A549 (cell line): ENCODE data around the gene ELF5. TPM values are rescaled to one million over a fixed set of nuclear protein-coding genes. Genes with fewer than 3 reads are reported as not detected.

Experiments used
- ATAC-seq, 2 experiments: fragments of 200-7000 bp in 1 of 2; fragments of >200 bp in 1 of 2; cut with Nextera tagmentation in 1 of 2; cut with Tn5 transposase in 1 of 2; 3 replicates each; pipeline versions ENCODE4 v1.8.0 to v1.9.1; 2018 to 2020; ENCODE audit warnings: mild to moderate bottlenecking in 1 of 2, moderate library complexity in 1 of 2
- CTCF ChIA-PET: fragments of 300-600 bp; sonication (Branson Sonifier 250); formaldehyde crosslinking; extraction: SDS; loops from one replicate; lab custom pipeline; 2021; ENCODE audit warnings: antibody characterized with exemption, inconsistent platforms; lab: Yijun Ruan, JAX
- POLR2A ChIA-PET: fragments of 350-600 bp; formaldehyde crosslinking; extraction: SDS; loops from one replicate; lab custom pipeline; 2021; ENCODE audit warnings: antibody characterized with exemption, inconsistent platforms; lab: Yijun Ruan, JAX
- DNase-seq, 2 experiments: peaks; one replicate each; pipeline versions ENCODE4 v3.0.0 to v3.0.0-alpha.2; 2011 to 2016; ENCODE audit warnings: low read depth in 1 of 2, low spot score in 1 of 2
- FAIRE-seq: peaks from 2 replicates; lab custom pipeline; 2011; peaks lifted over from hg19 to GRCh38; lab: Jason Lieb, UNC
- H3K27ac ChIP-seq, 2 experiments: fragments of >200 bp; sonication (Bioruptor Twin); formaldehyde crosslinking; 3 replicates each; pipeline ENCODE4 v1.5.1; 2016 to 2017
- H3K4me1 ChIP-seq: fragments of >200 bp; sonication (Bioruptor Twin); formaldehyde crosslinking; 3 replicates; pipeline ENCODE4 v1.6.1; 2016
- H3K4me2 ChIP-seq: fragments of >200 bp; sonication (Bioruptor Twin); formaldehyde crosslinking; 3 replicates; pipeline ENCODE4 v1.6.1; 2016
- H3K4me3 ChIP-seq: fragments of >200 bp; sonication (Bioruptor Twin); formaldehyde crosslinking; 3 replicates; pipeline ENCODE4 v1.5.1; 2016
- H3K9me3 ChIP-seq: fragments of >200 bp; sonication (Bioruptor Twin); formaldehyde crosslinking; 3 replicates; pipeline ENCODE4 v1.6.1; 2016
- ATOH8 ChIP-seq: fragments of 250-450 bp; sonication (Bioruptor Pico); IDR thresholded peaks from 2 replicates; pipeline ENCODE4 v1.5.0; 2020; ENCODE audit warnings: low read depth, mild to moderate bottlenecking, moderate library complexity
- BHLHE40 ChIP-seq: IDR thresholded peaks from 2 replicates; pipeline ENCODE4 v1.6.1; 2012; ENCODE audit warnings: low read depth, low read length, inconsistent platforms
- CHD2 ChIP-seq: fragments of 150-350 bp; IDR thresholded peaks from 2 replicates; pipeline ENCODE4 v1.6.1; 2014; ENCODE audit warnings: low read length; ENCODE audit not compliant: partially characterized antibody
- CHD4 ChIP-seq: fragments of 200-600 bp; sonication (generic); IDR thresholded peaks from 2 replicates; pipeline ENCODE4 v1.6.1; 2016; ENCODE audit warnings: antibody characterized with exemption, mild to moderate bottlenecking, borderline replicate concordance
- E2F6 ChIP-seq: IDR thresholded peaks from 2 replicates; pipeline ENCODE4 v1.6.1; 2012; ENCODE audit warnings: low read depth, borderline replicate concordance
- EHMT2 ChIP-seq: fragments of 200-600 bp; sonication (generic); IDR thresholded peaks from 2 replicates; pipeline ENCODE4 v1.6.1; 2016; ENCODE audit warnings: antibody characterized with exemption, low read depth, mild to moderate bottlenecking, moderate library complexity
- FOSB ChIP-seq: fragments of 250-450 bp; sonication (Bioruptor Pico); IDR thresholded peaks from 2 replicates; pipeline ENCODE4 v1.5.0; 2020; ENCODE audit warnings: mild to moderate bottlenecking, moderate library complexity
- FOXS1 ChIP-seq: fragments of 250-450 bp; sonication (Bioruptor Pico); IDR thresholded peaks from 2 replicates; pipeline ENCODE4 v1.5.0; 2020; ENCODE audit warnings: mild to moderate bottlenecking, moderate library complexity
- HDAC2 ChIP-seq: fragments of 200-600 bp; sonication (generic); IDR thresholded peaks from 2 replicates; pipeline ENCODE4 v1.6.1; 2016
- MAZ ChIP-seq: fragments of 150-350 bp; IDR thresholded peaks from 2 replicates; pipeline ENCODE4 v1.6.1; 2014; ENCODE audit warnings: antibody characterized with exemption, low read depth, low read length, borderline replicate concordance
- NFE2L2 ChIP-seq: fragments of 150-350 bp; conservative IDR thresholded peaks from 2 replicates; pipeline ENCODE4 v1.6.1; 2014; ENCODE audit warnings: low read length
- PHF8 ChIP-seq: fragments of 200-600 bp; sonication (generic); IDR thresholded peaks from 2 replicates; pipeline ENCODE4 v1.6.1; 2016; ENCODE audit warnings: low read depth, mild to moderate bottlenecking, antibody characterized with exemption, moderate library complexity, borderline replicate concordance
- RAD21 ChIP-seq, 2 experiments: fragments of >200 bp in 1 of 2; sonication (Bioruptor Twin) in 1 of 2; formaldehyde crosslinking in 1 of 2; IDR thresholded peaks in 1 of 2; conservative IDR thresholded peaks in 1 of 2; 2 replicates in 1 of 2; 3 replicates in 1 of 2; pipeline ENCODE4 v1.6.1; 2012 to 2018; ENCODE audit warnings: inconsistent platforms in 1 of 2
- RARB ChIP-seq: fragments of 250-450 bp; sonication (Bioruptor Pico); IDR thresholded peaks from 2 replicates; pipeline ENCODE4 v1.8.0; 2021; ENCODE audit warnings: mild to moderate bottlenecking, moderate library complexity
- RCOR1 ChIP-seq: fragments of 150-350 bp; IDR thresholded peaks from 2 replicates; pipeline ENCODE4 v1.6.1; 2014; ENCODE audit warnings: antibody characterized with exemption, low read length, low read depth
- RFX5 ChIP-seq: fragments of 450-650 bp; IDR thresholded peaks from 2 replicates; pipeline ENCODE4 v1.7.1; 2014; ENCODE audit warnings: antibody characterized with exemption, mild to moderate bottlenecking, moderate library complexity
- RNF2 ChIP-seq: fragments of 200-600 bp; sonication (generic); IDR thresholded peaks from 2 replicates; pipeline ENCODE4 v1.6.1; 2016; ENCODE audit warnings: low read depth, mild to moderate bottlenecking, antibody characterized with exemption, moderate library complexity, borderline replicate concordance
- SMC3 ChIP-seq: fragments of >200 bp; sonication (Bioruptor Twin); formaldehyde crosslinking; IDR thresholded peaks from 3 replicates; pipeline ENCODE4 v1.6.1; 2018; ENCODE audit warnings: inconsistent platforms
- SREBF2 ChIP-seq: fragments of 450-650 bp; IDR thresholded peaks from 2 replicates; pipeline ENCODE4 v1.6.1; 2014; ENCODE audit warnings: mild to moderate bottlenecking, moderate library complexity
- ZFP36 ChIP-seq: fragments of 450-650 bp; IDR thresholded peaks from 2 replicates; pipeline ENCODE4 v1.6.1; 2014; ENCODE audit warnings: borderline replicate concordance; ENCODE audit not compliant: partially characterized antibody
- WGBS: methylation state at CpG from one replicate; pipeline ENCODE4 v1.1.6; 2017; ENCODE audit errors: missing lambda C conversion rate; 5-methylcytosine and 5-hydroxymethylcytosine counted together
- polyA plus RNA-seq, 4 experiments: library from polyadenylated mRNA; depleted of rRNA in 3 of 4; stranded (reverse); fragments of >200 nt; fragmentation: RNase III in 1 of 4; extraction: RNeasy Plus Mini Kit Qiagen cat#74134 plus additional on column Dnase treatment in 1 of 4; gene quantifications; 2 replicates in 3 of 4; 3 replicates in 1 of 4; pipeline ENCODE4 v1.2.3, GENCODE V29; 2011 to 2017
- TF ChIP-seq, protein P1 (sequence below): fragments of >200 bp; sonication (Bioruptor Twin); formaldehyde crosslinking; IDR thresholded peaks from 3 replicates; pipeline ENCODE4 v1.6.1; 2016

The ELF5 gene
- polyA plus RNA-seq, 2 of the 4 experiments (the other 2 are of a cell fraction) = 0.04 TPM; not detected in 1

DNA sequence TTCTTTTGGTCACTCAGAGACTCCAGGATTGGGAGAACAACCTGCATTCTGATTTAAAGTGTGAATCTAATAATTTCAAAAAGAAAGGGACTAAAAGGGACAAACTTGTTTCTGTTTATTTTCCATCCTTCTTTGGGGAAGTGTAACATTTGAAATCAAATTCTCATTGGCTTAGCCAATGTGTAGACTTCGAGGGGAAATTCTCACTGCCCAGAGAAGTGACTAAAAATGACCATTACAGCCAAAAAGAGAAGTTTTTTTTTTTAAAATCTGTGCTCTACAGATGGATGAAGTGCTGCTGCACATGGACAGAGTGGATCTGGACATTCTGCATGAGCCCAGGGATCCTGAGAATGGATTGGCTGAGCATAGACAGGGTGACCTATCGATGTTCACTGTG is 49.4 kb upstream of the ELF5 start (continued):
- TF ChIP-seq ATOH8 (CRISPR knock-in tag) = no peak
- TF ChIP-seq PHF8 = no peak
- TF ChIP-seq FOXS1 (CRISPR knock-in tag) = no peak

GRCh38 chr11:34560511-34560910 is 46.9 kb upstream of the ELF5 start:
- H3K4me1 ChIP-seq = peaks cover 11% of the 10 kb centered on the region
- ChIA-PET POLR2A (no interaction called here), CTCF (interaction anchor here (1.0 to 1.6 kb wide), 6 partner anchors 11 to 338 kb away, joined by 3 to 5 read pairs (median 3); partner anchors contain the start of gene ELF5)
- FAIRE-seq (no peak), ATAC-seq (no peak), DNase-seq (no peak)
- H3K4me3 ChIP-seq = no peak overlapping the region
- H3K4me2 ChIP-seq = no peak overlapping the region
- H3K27ac ChIP-seq = no peak overlapping the region
- 65% methylated on average over 4 of the region's 4 CpGs for WGBS
- H3K9me3 ChIP-seq = no peaks in the 10 kb centered on the region
- no peak for TF ChIP-seq NFE2L2

GRCh38 chr11:34558673-34559072 is 45.1 kb upstream of the ELF5 start:
- FAIRE-seq (no peak), ATAC-seq (no peak), DNase-seq (no peak)
- no peak overlapping the region for H3K4me2 ChIP-seq
- no peak overlapping the region for H3K27ac ChIP-seq
- H3K4me1 ChIP-seq = no peaks in the 10 kb centered on the region
- CTCF ChIA-PET = interaction anchor here (0.6 to 1.4 kb wide), 4 partner anchors 12 to 833 kb away, joined by 3 to 4 read pairs (median 3); no protein-coding TSS in a partner anchor
- TF ChIP-seq CHD2 (no peak), BHLHE40 (no peak), ZFP36 (no peak), MAZ (no peak), NFE2L2 (no peak), EHMT2 (no peak), E2F6 (no peak), ATOH8 (CRISPR knock-in tag) (no peak), RAD21 (conservative IDR thresholded peaks at IDR 0.05 in 1 of 2, IDR thresholded peaks at IDR 0.05 in 1 of 2) (no peak), PHF8 (no peak)
- no peaks in the 10 kb centered on the region for H3K9me3 ChIP-seq
- POLR2A ChIA-PET = interaction anchor here (0.5 kb wide), 1 partner anchor 23 kb away, joined by 3 read pairs; no protein-coding TSS in a partner anchor
- 57% methylated on average over 4 of the region's 4 CpGs for whole genome bisulfite sequencing
- H3K4me3 ChIP-seq = no peak overlapping the region

DNA sequence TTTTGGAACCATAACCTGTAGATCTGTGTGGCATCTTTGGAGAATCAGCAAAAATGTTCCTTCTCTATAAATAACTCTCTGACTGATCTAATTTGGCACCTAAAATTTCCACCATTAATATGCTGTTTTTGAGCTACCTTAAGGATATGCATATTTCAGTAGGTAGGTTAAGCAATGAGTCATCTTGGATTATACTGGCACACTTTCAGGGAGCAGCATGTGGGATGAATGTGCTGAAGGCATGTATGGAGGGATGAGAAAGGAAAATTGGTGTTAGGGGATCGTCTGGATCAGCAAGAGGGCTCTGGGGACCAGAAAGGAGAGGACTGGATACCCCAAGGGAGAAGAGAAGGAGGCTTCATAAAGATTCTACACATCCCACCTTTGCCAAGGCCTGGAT is 44.6 kb upstream of the ELF5 start:
- ChIA-PET CTCF (interaction anchor here (1.1 to 1.9 kb wide), 3 partner anchors 9 to 833 kb away, joined by 3 to 11 read pairs (median 3); no protein-coding TSS in a partner anchor), POLR2A (no interaction called here)
- DNase-seq (no peak), ATAC-seq (no peak), FAIRE-seq (no peak)
- WGBS = 4% methylated on average over 1 of the region's 1 CpG
- Histone ChIP-seq H3K9me3 (no peaks in the 10 kb centered on the region), H3K27ac (no peak overlapping the region), H3K4me3 (no peak overlapping the region), H3K4me1 (no peaks in the 10 kb centered on the region), H3K4me2 (no peak overlapping the region)
- no peak for TF ChIP-seq CHD4
- TF ChIP-seq BHLHE40 = no peak
- no peak for TF ChIP-seq RNF2
- TF ChIP-seq SREBF2 = no peak
- TF ChIP-seq RAD21 (conservative IDR thresholded peaks at IDR 0.05 in 1 of 2, IDR thresholded peaks at IDR 0.05 in 1 of 2) = no peak
- TF ChIP-seq FOSB (CRISPR knock-in tag) = no peak
- no peak for TF ChIP-seq HDAC2
- TF ChIP-seq RCOR1 = no peak
- TF ChIP-seq, protein P1, sequence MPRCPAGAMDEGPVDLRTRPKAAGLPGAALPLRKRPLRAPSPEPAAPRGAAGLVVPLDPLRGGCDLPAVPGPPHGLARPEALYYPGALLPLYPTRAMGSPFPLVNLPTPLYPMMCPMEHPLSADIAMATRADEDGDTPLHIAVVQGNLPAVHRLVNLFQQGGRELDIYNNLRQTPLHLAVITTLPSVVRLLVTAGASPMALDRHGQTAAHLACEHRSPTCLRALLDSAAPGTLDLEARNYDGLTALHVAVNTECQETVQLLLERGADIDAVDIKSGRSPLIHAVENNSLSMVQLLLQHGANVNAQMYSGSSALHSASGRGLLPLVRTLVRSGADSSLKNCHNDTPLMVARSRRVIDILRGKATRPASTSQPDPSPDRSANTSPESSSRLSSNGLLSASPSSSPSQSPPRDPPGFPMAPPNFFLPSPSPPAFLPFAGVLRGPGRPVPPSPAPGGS = no peak
- no peak for TF ChIP-seq EHMT2
- no peak for TF ChIP-seq RFX5
- no peak for TF ChIP-seq E2F6
- TF ChIP-seq RARB (CRISPR knock-in tag) = no peak
- TF ChIP-seq SMC3 = no peak
